Activated naive CD4-positive, alpha-beta T cell treated with anti-CD3 and anti-CD28 coated beads, Interleukin-2, amount 50 U/mL, for 16 hours (primary cell): ENCODE data around the gene BMP8A.

Experiments
- DNase-seq: peaks from one replicate; pipeline ENCODE4 v3.0.0-alpha.2; 2020

The BMP8A gene

GRCh38 chr1:39573097-39573465, 81.6 kb downstream of the BMP8A start:
- no peak for DNase-seq

GRCh38 chr1:39573736-39574624, 82.5 kb downstream of the BMP8A start:
- no peak for DNase-seq

GRCh38 chr1:39574646-39575045, 83.2 kb downstream of the BMP8A start:
- DNase-seq: no peak
